NCI-H1105 (cell line): ENCODE results near the gene IL1B.
A peak's percentile ranks its signal among the peaks of the same experiment; 100 is the strongest.
"Not testable (repeated sequence)": the region's sequence is repeated elsewhere in the genome, so short reads cannot be mapped to it uniquely, and the experiment has no call there.

Experiments
- DNase-seq: peaks from one replicate; lab custom pipeline; 2025; lab: John Stamatoyannopoulos, UW

IL1B gene

GRCh38 chr2:112836695-112837117 lies at the start of gene IL1B:
TSS of gene IL1B (minus strand) at chr2:112836779. CDS start at chr2:112836229, 550 bp downstream.
- no peak for DNase-seq

- no peak for DNase-seq
These were observed 49.7 kb upstream of the IL1B start for GRCh38 chr2:112886291-112886690.

GRCh38 chr2:112885506-112885902 lies 48.9 kb upstream of the IL1B start:
- DNase-seq = no peak

- no peak for DNase-seq
These were observed 48.4 kb upstream of the IL1B start for GRCh38 chr2:112884869-112885505.

GRCh38 chr2:112883669-112884068 lies 47.1 kb upstream of the IL1B start:
- DNase-seq = no peak

- DNase-seq = no peak
These were observed 44.8 kb upstream of the IL1B start for GRCh38 chr2:112881217-112881985.

- no peak for DNase-seq
These were observed 44.1 kb upstream of the IL1B start for GRCh38 chr2:112880696-112881095.

- DNase-seq = no peak
These were observed 43.5 kb upstream of the IL1B start for GRCh38 chr2:112880091-112880531.

GRCh38 chr2:112879491-112880041 lies 43.0 kb upstream of the IL1B start:
- no peak for DNase-seq

GRCh38 chr2:112877423-112877822 lies 40.8 kb upstream of the IL1B start:
- DNase-seq = no peak

- no peak for DNase-seq
These were observed 40.4 kb upstream of the IL1B start for GRCh38 chr2:112876971-112877361.

GRCh38 chr2:112876257-112876970 lies 39.8 kb upstream of the IL1B start:
- no peak for DNase-seq

- no peak for DNase-seq
These were observed 34.6 kb upstream of the IL1B start for GRCh38 chr2:112870841-112871835.

GRCh38 chr2:112869258-112869842 lies 32.8 kb upstream of the IL1B start:
- peak; percentile 92 for DNase-seq

- DNase-seq = no peak
These were observed 31.4 kb upstream of the IL1B start for GRCh38 chr2:112867701-112868631.

GRCh38 chr2:112866128-112866835 lies 29.7 kb upstream of the IL1B start:
- DNase-seq = no peak

GRCh38 chr2:112864072-112864471 lies 27.5 kb upstream of the IL1B start:
- no peak for DNase-seq

GRCh38 chr2:112859406-112860183 lies 23.0 kb upstream of the IL1B start:
- not testable (repeated sequence) for DNase-seq
